Measurements from ENCODE around the gene METTL3.
A peak's percentile ranks its signal among the peaks of the same experiment; 100 is the strongest.
"Not testable (repeated sequence)": the region's sequence is repeated elsewhere in the genome, so short reads cannot be mapped to it uniquely, and the experiment has no call there.

METTL3 gene

GRCh38 chr14:21510735-21511657, at the start of gene METTL3:
Gene METTL3 (minus strand): TSS chr14:21511340. CDS start chr14:21511223, 117 bp downstream.
- DNase-seq = peak; percentile 38 to 99 (median 94)

GRCh38 chr14:21558703-21559170, 47.6 kb upstream of the METTL3 start:
- no peak for DNase-seq

- DNase-seq = peak in 47 of 51 donors; percentile 4 to 92 (median 52)
These were observed 46.2 kb upstream of the METTL3 start for GRCh38 chr14:21557084-21557901.

- DNase-seq = no peak
These were observed 45.4 kb upstream of the METTL3 start for GRCh38 chr14:21556378-21557083.

- DNase-seq = no peak
These were observed 42.1 kb upstream of the METTL3 start for GRCh38 chr14:21553266-21553665.

- not testable (repeated sequence) for DNase-seq
These were observed 33.4 kb upstream of the METTL3 start for GRCh38 chr14:21544588-21544987.

GRCh38 chr14:21543963-21544362, 32.8 kb upstream of the METTL3 start:
- no peak for DNase-seq

- DNase-seq = no peak
These were observed 32.4 kb upstream of the METTL3 start for GRCh38 chr14:21543521-21543960.

GRCh38 chr14:21541413-21542074, 30.4 kb upstream of the METTL3 start:
- no peak for DNase-seq

- peak in 5 of 51 donors; percentile 7 to 25 (median 15) for DNase-seq
These were observed 28.2 kb upstream of the METTL3 start for GRCh38 chr14:21539189-21539940.

- no peak for DNase-seq
These were observed 25.9 kb upstream of the METTL3 start for GRCh38 chr14:21537090-21537424.

GRCh38 chr14:21536418-21537089, 25.4 kb upstream of the METTL3 start:
- DNase-seq = peak in 16 of 51 donors; percentile 8 to 49 (median 26)

GRCh38 chr14:21535545-21536417, 24.6 kb upstream of the METTL3 start:
- DNase-seq = no peak

- no peak for DNase-seq
These were observed 23.4 kb upstream of the METTL3 start for GRCh38 chr14:21534576-21534975.

GRCh38 chr14:21533294-21533693, 22.2 kb upstream of the METTL3 start:
- no peak for DNase-seq

- no peak for DNase-seq
These were observed 18.4 kb upstream of the METTL3 start for GRCh38 chr14:21529515-21529914.

GRCh38 chr14:21528381-21529348, 17.5 kb upstream of the METTL3 start:
- no peak for DNase-seq
